Neural progenitor cell (in vitro differentiated cells): Measurements from ENCODE around the gene SMIM35. TPM values are rescaled to one million over a fixed set of nuclear protein-coding genes. Genes with fewer than 3 reads are reported as not detected.

Experiments used
- DNase-seq: peaks from one replicate; pipeline ENCODE4 v3.0.0-alpha.2; 2016; ENCODE audit warnings: low spot score
- H2AFZ ChIP-seq: fragments of 200-600 bp; sonication (generic); replicated peaks from 2 replicates; pipeline ENCODE4 v1.6.1; 2016; ENCODE audit warnings: antibody characterized with exemption
- H3F3A ChIP-seq: fragments of 200-600 bp; sonication (generic); 2 replicates; pipeline ENCODE4 v1.6.1; 2016; ENCODE audit warnings: antibody characterized with exemption, low read depth
- H3K27ac ChIP-seq: fragments of 200-600 bp; sonication (generic); 2 replicates; pipeline ENCODE4 v1.5.1; 2016; ENCODE audit warnings: mild to moderate bottlenecking
- H3K27me3 ChIP-seq: fragments of 200-600 bp; sonication (generic); 2 replicates; pipeline ENCODE4 v1.6.1; 2016; ENCODE audit warnings: mild to moderate bottlenecking, moderate library complexity
- H3K36me3 ChIP-seq: fragments of 200-600 bp; sonication (generic); 2 replicates; pipeline ENCODE4 v1.5.1; 2016
- H3K4me1 ChIP-seq: fragments of 200-600 bp; sonication (generic); 2 replicates; pipeline ENCODE4 v1.6.1; 2016; ENCODE audit warnings: mixed run types
- H3K4me2 ChIP-seq: fragments of 200-600 bp; sonication (generic); 2 replicates; pipeline ENCODE4 v1.6.1; 2016
- H3K4me3 ChIP-seq: fragments of 200-600 bp; sonication (generic); 2 replicates; pipeline ENCODE4 v1.5.1; 2016
- H3K79me2 ChIP-seq: fragments of 200-600 bp; sonication (generic); 2 replicates; pipeline ENCODE4 v1.6.1; 2016; ENCODE audit warnings: low read depth
- H3K9ac ChIP-seq: fragments of 200-600 bp; sonication (generic); 2 replicates; pipeline ENCODE4 v1.6.1; 2016
- H3K9me3 ChIP-seq: fragments of 200-600 bp; sonication (generic); 2 replicates; pipeline ENCODE4 v1.5.1; 2016; ENCODE audit warnings: low read depth
- H4K20me1 ChIP-seq: fragments of 200-600 bp; sonication (generic); 2 replicates; pipeline ENCODE4 v1.6.1; 2016; ENCODE audit warnings: low read depth
- H3K27ac Mint-ChIP-seq: 3 replicates; pipeline ENCODE4 v1.8.0; 2021; ENCODE audit warnings: mixed read lengths
- H3K27me3 Mint-ChIP-seq: 2 replicates; pipeline ENCODE4 v1.8.0; 2022; ENCODE audit warnings: low read depth, mild to moderate bottlenecking, inconsistent platforms, moderate library complexity, mixed read lengths; ENCODE audit not compliant: insufficient read depth
- H3K36me3 Mint-ChIP-seq: 3 replicates; pipeline ENCODE4 v1.8.0; 2021; ENCODE audit warnings: mixed read lengths
- H3K4me1 Mint-ChIP-seq: 3 replicates; pipeline ENCODE4 v1.8.0; 2021; ENCODE audit warnings: mixed read lengths
- H3K4me3 Mint-ChIP-seq: 3 replicates; pipeline ENCODE4 v1.8.0; 2021; ENCODE audit warnings: mild to moderate bottlenecking, moderate library complexity, mixed read lengths
- H3K9me3 Mint-ChIP-seq: 3 replicates; pipeline ENCODE4 v1.8.0; 2020; ENCODE audit warnings: mixed read lengths
- CTCF ChIP-seq: fragments of 200-600 bp; sonication (generic); IDR thresholded peaks from 2 replicates; pipeline ENCODE4 v1.5.1; 2017; ENCODE audit warnings: antibody characterized with exemption, mild to moderate bottlenecking
- EZH2 ChIP-seq: fragments of 200-600 bp; sonication (generic); IDR thresholded peaks from 2 replicates; pipeline ENCODE4 v1.6.1; 2017; ENCODE audit warnings: antibody characterized with exemption, mild to moderate bottlenecking, moderate library complexity
- EZH2phosphoT487 ChIP-seq: fragments of 200-600 bp; sonication (generic); IDR thresholded peaks from 2 replicates; pipeline ENCODE4 v1.6.1; 2017; ENCODE audit warnings: antibody characterized with exemption
- total RNA-seq: library from RNA; depleted of rRNA; stranded (reverse); fragments of >200 nt; gene quantifications from 2 replicates; pipeline ENCODE4 v1.2.3, GENCODE V29; 2015; ENCODE audit warnings: low replicate concordance

The SMIM35 gene
- total RNA-seq, 1 donor from 2014 or later: not detected

- no peak overlapping the region for H3K4me3 Mint-ChIP-seq
- TF ChIP-seq CTCF: no peak
- no peak for TF ChIP-seq EZH2phosphoT487
- TF ChIP-seq EZH2: no peak
- Histone ChIP-seq H4K20me1 (no peaks in the 10 kb centered on the region), H3K27ac (no peak overlapping the region), H3K36me3 (no peaks in the 10 kb centered on the region), H3F3A (no peaks in the 10 kb centered on the region), H3K9me3 (no peaks in the 10 kb centered on the region), H3K27me3 (no peaks in the 10 kb centered on the region), H3K4me3 (no peak overlapping the region), H3K4me2 (no peak overlapping the region), H3K79me2 (no peaks in the 10 kb centered on the region), H3K9ac (no peak overlapping the region), H2AFZ (no peak overlapping the region), H3K4me1 (no peaks in the 10 kb centered on the region)
- no peaks in the 10 kb centered on the region for H3K36me3 Mint-ChIP-seq
- no peaks in the 10 kb centered on the region for H3K4me1 Mint-ChIP-seq
- H3K27ac Mint-ChIP-seq: no peak overlapping the region
- no peaks in the 10 kb centered on the region for H3K9me3 Mint-ChIP-seq
- no peak for DNase-seq
- peaks cover 2% of the 10 kb centered on the region for H3K27me3 Mint-ChIP-seq
Measured at GRCh38 chr11:117966908-117967307, 119.9 kb downstream of the SMIM35 start.

- Mint-ChIP-seq H3K27ac (no peak overlapping the region), H3K27me3 (peaks cover 3% of the 10 kb centered on the region), H3K36me3 (no peaks in the 10 kb centered on the region), H3K4me3 (no peak overlapping the region), H3K4me1 (no peaks in the 10 kb centered on the region), H3K9me3 (peaks cover 3% of the 10 kb centered on the region)
- Histone ChIP-seq H3K27ac (no peak overlapping the region), H3K4me1 (no peaks in the 10 kb centered on the region), H3F3A (no peaks in the 10 kb centered on the region), H4K20me1 (no peaks in the 10 kb centered on the region), H3K79me2 (no peaks in the 10 kb centered on the region), H3K36me3 (no peaks in the 10 kb centered on the region), H3K4me3 (no peak overlapping the region), H3K9me3 (no peaks in the 10 kb centered on the region), H3K9ac (no peak overlapping the region), H3K27me3 (no peaks in the 10 kb centered on the region), H2AFZ (no peak overlapping the region), H3K4me2 (no peak overlapping the region)
- DNase-seq: no peak
- no peak for TF ChIP-seq EZH2
- TF ChIP-seq CTCF: no peak
- TF ChIP-seq EZH2phosphoT487: no peak
Measured at GRCh38 chr11:117962826-117963225, 123.9 kb downstream of the SMIM35 start.

DNA sequence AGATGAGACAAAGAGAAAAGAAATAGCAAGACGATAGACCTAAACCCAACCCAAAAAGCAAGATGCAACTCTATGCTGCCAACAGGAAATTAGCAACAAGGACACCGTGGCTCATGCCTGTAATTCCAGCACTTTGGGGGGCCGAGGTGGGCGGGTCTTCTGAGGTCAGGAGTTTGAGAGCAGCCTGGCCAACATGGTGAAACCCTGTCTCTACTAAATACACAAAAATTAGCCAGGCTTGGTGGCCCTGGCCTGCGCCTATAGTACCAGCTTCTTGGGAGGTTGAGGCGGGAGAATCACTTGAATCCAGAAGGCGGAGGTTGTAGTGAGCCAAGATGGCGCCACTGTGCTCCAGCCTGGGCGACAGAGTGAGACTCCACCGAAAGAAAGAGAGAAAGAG is 124.9 kb downstream of the SMIM35 start:
- H3K79me2 ChIP-seq: no peaks in the 10 kb centered on the region
- no peak overlapping the region for H2AFZ ChIP-seq
- H4K20me1 ChIP-seq: no peaks in the 10 kb centered on the region
- H3K9me3 Mint-ChIP-seq: peaks cover 7% of the 10 kb centered on the region
- no peaks in the 10 kb centered on the region for H3K36me3 Mint-ChIP-seq
- TF ChIP-seq CTCF (no peak), EZH2phosphoT487 (no peak), EZH2 (no peak)
- no peaks in the 10 kb centered on the region for H3F3A ChIP-seq
- no peaks in the 10 kb centered on the region for H3K27me3 ChIP-seq
- no peaks in the 10 kb centered on the region for H3K4me1 ChIP-seq
- no peak overlapping the region for H3K27ac ChIP-seq
- H3K36me3 ChIP-seq: no peaks in the 10 kb centered on the region
- no peak overlapping the region for H3K4me3 ChIP-seq
- no peak for DNase-seq
- no peaks in the 10 kb centered on the region for H3K4me1 Mint-ChIP-seq
- H3K9me3 ChIP-seq: no peaks in the 10 kb centered on the region
- peaks cover 3% of the 10 kb centered on the region for H3K27me3 Mint-ChIP-seq
- H3K4me2 ChIP-seq: no peak overlapping the region
- H3K27ac Mint-ChIP-seq: no peak overlapping the region
- H3K9ac ChIP-seq: no peak overlapping the region
- H3K4me3 Mint-ChIP-seq: no peak overlapping the region

DNA sequence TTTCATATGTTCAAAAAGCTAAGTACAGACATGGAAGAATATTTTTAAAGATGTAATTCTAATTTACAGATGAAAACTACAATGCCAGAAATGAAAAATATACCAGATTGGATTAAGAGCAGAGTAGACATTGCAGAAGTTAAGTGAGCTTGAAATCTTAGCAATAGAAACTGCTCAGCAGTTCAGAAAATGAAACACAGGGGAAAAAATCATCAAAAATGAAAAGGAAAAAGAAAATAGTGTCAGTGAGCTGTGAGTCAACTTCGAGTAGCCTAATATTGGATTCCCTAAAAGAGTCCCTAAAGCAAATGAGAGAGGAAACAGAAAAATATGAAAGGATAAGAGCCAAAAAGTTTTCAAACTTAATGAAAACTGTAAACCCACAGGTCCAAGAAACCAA is 126.4 kb downstream of the SMIM35 start:
- Mint-ChIP-seq H3K27me3 (peaks cover 3% of the 10 kb centered on the region), H3K4me1 (no peaks in the 10 kb centered on the region), H3K9me3 (peaks cover 8% of the 10 kb centered on the region), H3K36me3 (no peaks in the 10 kb centered on the region), H3K4me3 (no peak overlapping the region), H3K27ac (no peak overlapping the region)
- no peak overlapping the region for H2AFZ ChIP-seq
- H3F3A ChIP-seq: no peaks in the 10 kb centered on the region
- H3K4me2 ChIP-seq: no peak overlapping the region
- H3K4me3 ChIP-seq: no peak overlapping the region
- H3K27ac ChIP-seq: no peak overlapping the region
- H4K20me1 ChIP-seq: no peaks in the 10 kb centered on the region
- no peaks in the 10 kb centered on the region for H3K36me3 ChIP-seq
- no peak overlapping the region for H3K9ac ChIP-seq
- H3K4me1 ChIP-seq: no peaks in the 10 kb centered on the region
- TF ChIP-seq EZH2: no peak
- no peak for TF ChIP-seq EZH2phosphoT487
- TF ChIP-seq CTCF: no peak
- H3K79me2 ChIP-seq: no peaks in the 10 kb centered on the region
- H3K27me3 ChIP-seq: no peaks in the 10 kb centered on the region
- no peaks in the 10 kb centered on the region for H3K9me3 ChIP-seq
- DNase-seq: no peak
